ENCODE measurements around the gene METTL16.
"Not testable (repeated sequence)": the region's sequence is repeated elsewhere in the genome, so short reads cannot be mapped to it uniquely, and the experiment has no call there.

The METTL16 gene

GRCh38 chr17:2442166-2442565 is 69.5 kb downstream of the METTL16 start:
- Histone ChIP-seq H2AFZ (ENCODE audit: low read depth, low read length) (no peak overlapping the region), H3K36me3 (ENCODE audit: insufficient read depth, low read length) (peaks cover 45% of the 10 kb centered on the region), H3K4me1 (ENCODE audit: insufficient read depth, low read length) (no peaks in the 10 kb centered on the region), H3K4me2 (ENCODE audit: insufficient read depth, low read length) (no peak overlapping the region), H3K9me3 (ENCODE audit: insufficient read depth, low read length, severe bottlenecking) (peaks cover 3% of the 10 kb centered on the region), H3K27me3 (ENCODE audit: insufficient read depth, low read length, poor library complexity) (no peaks in the 10 kb centered on the region), H3K79me2 (ENCODE audit: insufficient read depth, low read length) (0 out of 2 replicates have a peak, but pooled peaks cover 3% of the 10 kb centered on the region), H4K20me1 (ENCODE audit: insufficient read depth, low read length) (no peaks in the 10 kb centered on the region), H3K4me3 (ENCODE audit: low read depth in 1 of 2, low read length in 2 of 2) (no peak overlapping the region), H3K9ac (ENCODE audit: low read depth, low read length) (no peak overlapping the region), H3K27ac (ENCODE audit: low read length) (no peak overlapping the region)
- TF ChIP-seq EZH2 (IDR thresholded peaks at IDR 0.05; ENCODE audit: borderline replicate concordance, low read depth, low read length, severe bottlenecking) = no peak
- TF ChIP-seq CTCF (IDR thresholded peaks at IDR 0.05; ENCODE audit: borderline replicate concordance, extremely low read depth, low read length, poor library complexity, severe bottlenecking) = no peak
- DNase-seq = no peak
- no peak for ATAC-seq (ENCODE audit: insufficient read depth, low read depth)

GRCh38 chr17:2440930-2441329 is 70.8 kb downstream of the METTL16 start:
- Histone ChIP-seq H3K27ac (ENCODE audit: low read length) (no peak overlapping the region), H2AFZ (ENCODE audit: low read depth, low read length) (no peak overlapping the region), H3K4me3 (ENCODE audit: low read depth in 1 of 2, low read length in 2 of 2) (no peak overlapping the region), H3K27me3 (ENCODE audit: insufficient read depth, low read length, poor library complexity) (no peaks in the 10 kb centered on the region), H3K4me1 (ENCODE audit: insufficient read depth, low read length) (no peaks in the 10 kb centered on the region), H3K9ac (ENCODE audit: low read depth, low read length) (no peak overlapping the region), H3K9me3 (ENCODE audit: insufficient read depth, low read length, severe bottlenecking) (no peaks in the 10 kb centered on the region), H4K20me1 (ENCODE audit: insufficient read depth, low read length) (no peaks in the 10 kb centered on the region), H3K4me2 (ENCODE audit: insufficient read depth, low read length) (no peak overlapping the region), H3K79me2 (ENCODE audit: insufficient read depth, low read length) (0 out of 2 replicates have a peak, but pooled peaks cover 1% of the 10 kb centered on the region), H3K36me3 (ENCODE audit: insufficient read depth, low read length) (peaks cover 51% of the 10 kb centered on the region)
- DNase-seq (no peak), ATAC-seq (ENCODE audit: insufficient read depth, low read depth) (no peak)
- TF ChIP-seq CTCF (IDR thresholded peaks at IDR 0.05; ENCODE audit: borderline replicate concordance, extremely low read depth, low read length, poor library complexity, severe bottlenecking) (no peak), EZH2 (IDR thresholded peaks at IDR 0.05; ENCODE audit: borderline replicate concordance, low read depth, low read length, severe bottlenecking) (no peak)

GRCh38 chr17:2439997-2440396 is 71.7 kb downstream of the METTL16 start:
- not testable (repeated sequence) for ATAC-seq (ENCODE audit: insufficient read depth, low read depth); H3K79me2 ChIP-seq (ENCODE audit: insufficient read depth, low read length); DNase-seq; H4K20me1 ChIP-seq (ENCODE audit: insufficient read depth, low read length); H3K27me3 ChIP-seq (ENCODE audit: insufficient read depth, low read length, poor library complexity); H3K27ac ChIP-seq (ENCODE audit: low read length); H3K4me2 ChIP-seq (ENCODE audit: insufficient read depth, low read length); H3K9me3 ChIP-seq (ENCODE audit: insufficient read depth, low read length, severe bottlenecking); H3K9ac ChIP-seq (ENCODE audit: low read depth, low read length); H3K4me1 ChIP-seq (ENCODE audit: insufficient read depth, low read length); H2AFZ ChIP-seq (ENCODE audit: low read depth, low read length); H3K4me3 ChIP-seq (ENCODE audit: low read depth in 1 of 2, low read length in 2 of 2)
- peaks cover 52% of the 10 kb centered on the region for H3K36me3 ChIP-seq (ENCODE audit: insufficient read depth, low read length)

GRCh38 chr17:2438823-2439222 is 72.9 kb downstream of the METTL16 start:
- peaks cover 59% of the 10 kb centered on the region for H3K36me3 ChIP-seq (ENCODE audit: insufficient read depth, low read length)
- H3K4me2 ChIP-seq (ENCODE audit: insufficient read depth, low read length) = no peak overlapping the region

More at GRCh38 chr17:2438823-2439222, 72.9 kb downstream of the METTL16 start:
- no peaks in the 10 kb centered on the region for H3K27me3 ChIP-seq (ENCODE audit: insufficient read depth, low read length, poor library complexity)
- DNase-seq (no peak), ATAC-seq (ENCODE audit: insufficient read depth, low read depth) (no peak)
- TF ChIP-seq EZH2 (IDR thresholded peaks at IDR 0.05; ENCODE audit: borderline replicate concordance, low read depth, low read length, severe bottlenecking) (no peak), CTCF (IDR thresholded peaks at IDR 0.05; ENCODE audit: borderline replicate concordance, extremely low read depth, low read length, poor library complexity, severe bottlenecking) (no peak)
- no peak overlapping the region for H3K9ac ChIP-seq (ENCODE audit: low read depth, low read length)
- H3K79me2 ChIP-seq (ENCODE audit: insufficient read depth, low read length) = no peaks in the 10 kb centered on the region
- H4K20me1 ChIP-seq (ENCODE audit: insufficient read depth, low read length) = no peaks in the 10 kb centered on the region
- no peak overlapping the region for H2AFZ ChIP-seq (ENCODE audit: low read depth, low read length)
- H3K4me1 ChIP-seq (ENCODE audit: insufficient read depth, low read length) = no peaks in the 10 kb centered on the region
- H3K4me3 ChIP-seq (ENCODE audit: low read depth in 1 of 2, low read length in 2 of 2) = no peak overlapping the region
- H3K9me3 ChIP-seq (ENCODE audit: insufficient read depth, low read length, severe bottlenecking) = no peaks in the 10 kb centered on the region
- no peak overlapping the region for H3K27ac ChIP-seq (ENCODE audit: low read length)

Data from DND-41 (cell line).